ENCODE results near the gene RUNDC1. TPM values are rescaled to one million over a fixed set of nuclear protein-coding genes. Genes with fewer than 3 reads are reported as not detected.

Gene RUNDC1
- total RNA-seq, 1 experiment from 2014 or later = 13.8 TPM

GRCh38 chr17:43042025-43042628 is 61.8 kb downstream of the RUNDC1 start:
- no peak for DNase-seq (ENCODE audit: low spot score)

Small RNA genes lying within 50 kb of the gene (small RNA-seq; reads per million reads assigned to genes)
- not detected for gene AARSD1
- not detected for gene RF00561

Other genes with a start within 250 kb of the RUNDC1 start
- 11.8 and 12.2 TPM in 2 replicates for gene EZH1, start 235.5 kb upstream of the RUNDC1 start, total RNA-seq (2014; rRNA removed; shearing (Covaris generic))
- not detected in 2 replicates for gene RAMP2, start 219.3 kb upstream of the RUNDC1 start, total RNA-seq (2014; rRNA removed; shearing (Covaris generic))
- gene VPS25, start 207.1 kb upstream of the RUNDC1 start, total RNA-seq (2014; rRNA removed; shearing (Covaris generic)) = 76.1 and 84.4 TPM in 2 replicates
- gene WNK4, start 200.0 kb upstream of the RUNDC1 start, total RNA-seq (2014; rRNA removed; shearing (Covaris generic)) = 7.8 and 8.6 TPM in 2 replicates
- 82.9 and 86.2 TPM in 2 replicates for gene COA3, start 181.9 kb upstream of the RUNDC1 start, total RNA-seq (2014; rRNA removed; shearing (Covaris generic))
- 0.13 and 0.66 TPM in 2 replicates for gene CNTD1, start 181.7 kb upstream of the RUNDC1 start, total RNA-seq (2014; rRNA removed; shearing (Covaris generic))
- gene BECN1, start 156.3 kb upstream of the RUNDC1 start, total RNA-seq (2014; rRNA removed; shearing (Covaris generic)) = 108 and 118 TPM in 2 replicates
- 96.8 and 142 TPM in 2 replicates for gene PSME3, start 147.2 kb upstream of the RUNDC1 start, total RNA-seq (2014; rRNA removed; shearing (Covaris generic))
- 1.6 and 1.8 TPM in 2 replicates for gene AOC2, start 136.0 kb upstream of the RUNDC1 start, total RNA-seq (2014; rRNA removed; shearing (Covaris generic))
- gene AOC3, start 129.4 kb upstream of the RUNDC1 start, total RNA-seq (2014; rRNA removed; shearing (Covaris generic)) = 0.23 TPM in 1 of 2 replicates, not detected in the other
- not detected in 2 replicates for gene G6PC1, start 79.8 kb upstream of the RUNDC1 start, total RNA-seq (2014; rRNA removed; shearing (Covaris generic))
- gene AARSD1, start 16.1 kb upstream of the RUNDC1 start, total RNA-seq (2014; rRNA removed; shearing (Covaris generic)) = 35.3 and 54.1 TPM in 2 replicates
- 0.52 and 0.66 TPM in 2 replicates for gene PTGES3L, start 485 bp upstream of the RUNDC1 start, total RNA-seq (2014; rRNA removed; shearing (Covaris generic))
- 1,187 and 1,205 TPM in 2 replicates for gene RPL27, start 17.9 kb downstream of the RUNDC1 start, total RNA-seq (2014; rRNA removed; shearing (Covaris generic))
- gene IFI35, start 26.2 kb downstream of the RUNDC1 start, total RNA-seq (2014; rRNA removed; shearing (Covaris generic)) = 35.3 and 47.6 TPM in 2 replicates
- 83.7 and 106 TPM in 2 replicates for gene VAT1, start 41.8 kb downstream of the RUNDC1 start, total RNA-seq (2014; rRNA removed; shearing (Covaris generic))
- gene RND2, start 44.7 kb downstream of the RUNDC1 start, total RNA-seq (2014; rRNA removed; shearing (Covaris generic)) = 0.13 TPM in 1 of 2 replicates, not detected in the other
- gene BRCA1, start 144.8 kb downstream of the RUNDC1 start, total RNA-seq (2014; rRNA removed; shearing (Covaris generic)) = 33.2 and 38.1 TPM in 2 replicates
- gene NBR1, start 190.6 kb downstream of the RUNDC1 start, total RNA-seq (2014; rRNA removed; shearing (Covaris generic)) = 37.9 and 38.6 TPM in 2 replicates
- 1.9 and 2.2 TPM in 2 replicates for gene TMEM106A, start 231.3 kb downstream of the RUNDC1 start, total RNA-seq (2014; rRNA removed; shearing (Covaris generic))
- gene CCDC200, start 248.1 kb downstream of the RUNDC1 start, total RNA-seq (2014; rRNA removed; shearing (Covaris generic)) = not detected in 2 replicates

Data from HT-29 (cell line).